HG02571 (cell line): ENCODE results near the gene FOXK1.

Experiments used
- ATAC-seq: cut with Tn5 transposase; IDR thresholded peaks from one replicate; pipeline ENCODE4 v1.9.1; 2021; ENCODE audit warnings: mild to moderate bottlenecking, moderate library complexity; ENCODE audit not compliant: unreplicated experiment

The FOXK1 gene

GRCh38 chr7:4720225-4720624 is 38.1 kb downstream of the FOXK1 start:
- no peak for ATAC-seq

- no peak for ATAC-seq
Observed at GRCh38 chr7:4722308-4722707, 40.2 kb downstream of the FOXK1 start.

- no peak for ATAC-seq
Observed at GRCh38 chr7:4722960-4723630, 41.0 kb downstream of the FOXK1 start.

- peak; percentile 7 for ATAC-seq
Observed at GRCh38 chr7:4724648-4725013, 42.5 kb downstream of the FOXK1 start.

GRCh38 chr7:4725014-4725849 is 43.1 kb downstream of the FOXK1 start:
- peak; percentile 58 for ATAC-seq

- ATAC-seq, result no peak
Observed at GRCh38 chr7:4725850-4726450, 43.9 kb downstream of the FOXK1 start.

- no peak for ATAC-seq
Observed at GRCh38 chr7:4726566-4726965, 44.5 kb downstream of the FOXK1 start.

- no peak for ATAC-seq
Observed at GRCh38 chr7:4727914-4728705, 46.0 kb downstream of the FOXK1 start.

- no peak for ATAC-seq
Observed at GRCh38 chr7:4729266-4729665, 47.2 kb downstream of the FOXK1 start.

- no peak for ATAC-seq
Observed at GRCh38 chr7:4730276-4730675, 48.2 kb downstream of the FOXK1 start.

GRCh38 chr7:4730971-4731370 is 48.9 kb downstream of the FOXK1 start:
- ATAC-seq, result no peak

- ATAC-seq, result no peak
Observed at GRCh38 chr7:4731803-4732202, 49.7 kb downstream of the FOXK1 start.

GRCh38 chr7:4733936-4734528 is 51.9 kb downstream of the FOXK1 start:
- no peak for ATAC-seq

GRCh38 chr7:4734587-4735345 is 52.7 kb downstream of the FOXK1 start:
- ATAC-seq, result no peak

- no peak for ATAC-seq
Observed at GRCh38 chr7:4737300-4737699, 55.2 kb downstream of the FOXK1 start.

- no peak for ATAC-seq
Observed at GRCh38 chr7:4738711-4739527, 56.8 kb downstream of the FOXK1 start.

GRCh38 chr7:4739528-4739992 is 57.5 kb downstream of the FOXK1 start:
- ATAC-seq, result no peak

- ATAC-seq, result no peak
Observed at GRCh38 chr7:4740796-4741195, 58.7 kb downstream of the FOXK1 start.

GRCh38 chr7:4742051-4742573 is 60.0 kb downstream of the FOXK1 start:
- ATAC-seq, result no peak
